ENCODE data around the gene PAX5. TPM values are rescaled to one million over a fixed set of nuclear protein-coding genes. Genes with fewer than 3 reads are reported as not detected.

Gene PAX5
- polyA plus RNA-seq, 3 donors: 0.03 to 0.15 TPM; not detected in 1

DNA sequence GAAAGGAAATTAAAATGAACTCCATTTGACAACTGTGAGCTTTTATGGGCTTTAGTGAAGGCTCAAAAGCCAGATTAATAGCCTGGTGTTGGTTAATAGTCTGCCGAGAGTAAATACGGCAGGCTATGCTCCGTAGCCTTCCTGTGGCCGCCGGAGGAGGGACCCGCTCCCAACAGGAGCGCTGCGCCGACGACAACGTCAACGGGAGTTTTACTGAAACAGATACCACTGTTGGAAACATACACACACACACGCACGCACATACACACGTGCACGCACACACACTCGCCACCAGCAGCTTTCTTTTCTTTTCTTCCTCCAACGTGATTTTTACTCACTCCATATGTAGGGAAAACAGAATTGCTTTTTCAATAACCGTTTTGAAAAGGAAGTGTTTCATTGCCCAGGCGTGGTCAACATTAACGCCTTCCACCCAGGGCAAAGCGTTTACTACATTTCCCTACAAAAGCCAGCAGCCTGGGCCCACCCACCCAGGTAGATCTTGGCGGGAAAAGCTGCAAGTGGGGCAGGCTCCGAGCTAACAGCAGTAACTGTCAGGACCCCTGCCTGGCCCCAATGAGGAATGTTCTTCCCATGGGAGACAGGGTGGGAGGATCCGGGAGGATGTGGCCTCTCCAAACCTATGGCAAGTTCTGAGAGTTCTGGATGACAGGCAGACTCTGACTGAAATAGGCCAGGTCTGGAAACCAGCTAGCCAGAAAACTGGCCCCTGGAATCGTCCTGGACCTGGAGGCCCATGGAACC lies 72.3 kb downstream of the PAX5 start:
- peak overlapping the region; percentile 52 to 76 for H3K4me3 Mint-ChIP-seq
- no peaks in the 10 kb centered on the region for H3K36me3 Mint-ChIP-seq

DNA sequence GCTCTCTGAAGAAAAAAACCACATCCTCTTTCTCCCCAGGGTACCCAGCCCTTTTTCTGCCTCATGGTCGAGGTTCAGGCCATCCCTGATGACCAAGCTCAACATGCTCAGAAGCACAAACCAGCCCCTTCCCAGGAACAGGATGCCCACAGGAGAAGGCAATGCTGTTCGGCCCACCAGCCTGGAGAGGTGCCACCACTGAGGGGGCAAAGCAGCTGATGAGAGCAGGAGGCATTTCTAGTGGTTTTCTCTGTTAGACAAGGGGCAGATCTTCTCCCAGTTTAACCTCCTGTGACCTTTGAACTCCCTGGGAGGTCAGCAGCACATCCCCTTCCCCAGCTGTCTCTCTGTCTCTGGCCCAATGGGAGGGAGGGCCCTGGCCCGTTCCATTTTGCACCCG lies 73.0 kb downstream of the PAX5 start:
- Histone ChIP-seq H3K4me3 (replicated peaks in 1 of 3; ENCODE audit: low read depth in 2 of 3, low read length in 3 of 3) (no peak overlapping the region), H3K36me3 (replicated peaks in 1 of 2; ENCODE audit: control insufficient read depth in 1 of 2, insufficient read depth in 2 of 2, low read length in 2 of 2) (no peaks in the 10 kb centered on the region), H3K9me3 (replicated peaks in 1 of 2; ENCODE audit: control insufficient read depth in 1 of 2, insufficient read depth in 1 of 2, low read length in 2 of 2) (no peaks in the 10 kb centered on the region), H3K79me2 (ENCODE audit: insufficient read depth, low read length) (no peaks in the 10 kb centered on the region), H3K27me3 (ENCODE audit: control insufficient read depth in 2 of 2, insufficient read depth in 2 of 2, low read length in 2 of 2) (no peaks in the 10 kb centered on the region), H3K9ac (ENCODE audit: insufficient read depth, low read length, poor library complexity, severe bottlenecking) (peak overlapping the region; percentile 4), H3K4me2 (replicated peaks; ENCODE audit: extremely low read depth, low read length, poor library complexity, severe bottlenecking) (no peak overlapping the region), H4K20me1 (ENCODE audit: insufficient read depth, low read length) (no peaks in the 10 kb centered on the region), H2AFZ (ENCODE audit: insufficient read depth, low read depth, low read length, poor library complexity, severe bottlenecking) (no peak overlapping the region), H3K27ac (ENCODE audit: low read depth in 1 of 2, low read length in 2 of 2) (no peak overlapping the region), H3K4me1 (ENCODE audit: control insufficient read depth in 1 of 2, insufficient read depth in 2 of 2, low read length in 2 of 2) (no peaks in the 10 kb centered on the region)
- TF ChIP-seq, protein P1, sequence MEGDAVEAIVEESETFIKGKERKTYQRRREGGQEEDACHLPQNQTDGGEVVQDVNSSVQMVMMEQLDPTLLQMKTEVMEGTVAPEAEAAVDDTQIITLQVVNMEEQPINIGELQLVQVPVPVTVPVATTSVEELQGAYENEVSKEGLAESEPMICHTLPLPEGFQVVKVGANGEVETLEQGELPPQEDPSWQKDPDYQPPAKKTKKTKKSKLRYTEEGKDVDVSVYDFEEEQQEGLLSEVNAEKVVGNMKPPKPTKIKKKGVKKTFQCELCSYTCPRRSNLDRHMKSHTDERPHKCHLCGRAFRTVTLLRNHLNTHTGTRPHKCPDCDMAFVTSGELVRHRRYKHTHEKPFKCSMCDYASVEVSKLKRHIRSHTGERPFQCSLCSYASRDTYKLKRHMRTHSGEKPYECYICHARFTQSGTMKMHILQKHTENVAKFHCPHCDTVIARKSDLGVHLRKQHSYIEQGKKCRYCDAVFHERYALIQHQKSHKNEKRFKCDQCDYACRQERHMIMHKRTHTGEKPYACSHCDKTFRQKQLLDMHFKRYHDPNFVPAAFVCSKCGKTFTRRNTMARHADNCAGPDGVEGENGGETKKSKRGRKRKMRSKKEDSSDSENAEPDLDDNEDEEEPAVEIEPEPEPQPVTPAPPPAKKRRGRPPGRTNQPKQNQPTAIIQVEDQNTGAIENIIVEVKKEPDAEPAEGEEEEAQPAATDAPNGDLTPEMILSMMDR (IDR thresholded peaks at IDR 0.05): no peak
- Mint-ChIP-seq H3K36me3 (no peaks in the 10 kb centered on the region), H3K27me3 (ENCODE audit: low read depth in 3 of 3) (peaks cover 9 to 24% (median 14%) of the 10 kb centered on the region in 3 donors), H3K4me3 (peak overlapping the region in 1 of 2 donors; percentile 52), H3K9me3 (peaks cover 0 to 2% (median 0%) of the 10 kb centered on the region in 7 donors), H3K27ac (no peak overlapping the region), H3K4me1 (peaks cover 6% of the 10 kb centered on the region)
- intact Hi-C loops (cut with micrococcal nuclease): no loop called here
- no peak for DNase-seq
- WGBS (ENCODE audit: insufficient coverage): 0% methylated on average over 1 of the region's 4 CpGs

More for the DNA sequence above, 72.3 kb downstream of the PAX5 start:
- no peaks in the 10 kb centered on the region for H3K9me3 ChIP-seq (replicated peaks in 1 of 2; ENCODE audit: control insufficient read depth in 1 of 2, insufficient read depth in 1 of 2, low read length in 2 of 2)
- peaks cover 6% of the 10 kb centered on the region for H3K4me1 Mint-ChIP-seq
- 44% methylated on average over 14 of the region's 26 CpGs for WGBS (ENCODE audit: insufficient coverage)
- DNase-seq: no peak
- no peaks in the 10 kb centered on the region for H3K79me2 ChIP-seq (ENCODE audit: insufficient read depth, low read length)
- no peaks in the 10 kb centered on the region for H3K4me1 ChIP-seq (ENCODE audit: control insufficient read depth in 1 of 2, insufficient read depth in 2 of 2, low read length in 2 of 2)
- H3K4me2 ChIP-seq (replicated peaks; ENCODE audit: extremely low read depth, low read length, poor library complexity, severe bottlenecking): peak overlapping the region; percentile 31
- TF ChIP-seq, protein P1 (IDR thresholded peaks at IDR 0.05): no peak
- H2AFZ ChIP-seq (ENCODE audit: insufficient read depth, low read depth, low read length, poor library complexity, severe bottlenecking): peak overlapping the region; percentile 61
- H3K9me3 Mint-ChIP-seq: peaks cover 0 to 2% (median 0%) of the 10 kb centered on the region in 7 donors
- no peaks in the 10 kb centered on the region for H4K20me1 ChIP-seq (ENCODE audit: insufficient read depth, low read length)
- peak overlapping the region; percentile 4 for H3K9ac ChIP-seq (ENCODE audit: insufficient read depth, low read length, poor library complexity, severe bottlenecking)
- no peak overlapping the region for H3K4me3 ChIP-seq (replicated peaks in 1 of 3; ENCODE audit: low read depth in 2 of 3, low read length in 3 of 3)
- peak overlapping the region in 1 of 7 donors; percentile 37 for H3K27ac Mint-ChIP-seq
- no peaks in the 10 kb centered on the region for H3K36me3 ChIP-seq (replicated peaks in 1 of 2; ENCODE audit: control insufficient read depth in 1 of 2, insufficient read depth in 2 of 2, low read length in 2 of 2)
- H3K27me3 Mint-ChIP-seq (ENCODE audit: low read depth in 3 of 3): peaks cover 10 to 22% (median 11%) of the 10 kb centered on the region in 3 donors
- no peaks in the 10 kb centered on the region for H3K27me3 ChIP-seq (ENCODE audit: control insufficient read depth in 2 of 2, insufficient read depth in 2 of 2, low read length in 2 of 2)
- H3K27ac ChIP-seq (ENCODE audit: low read depth in 1 of 2, low read length in 2 of 2): no peak overlapping the region
- intact Hi-C loops (cut with micrococcal nuclease): no loop called here
